Posterior vena cava (tissue), 2 donors: Measurements from ENCODE around the gene C13orf42. TPM values are rescaled to one million over a fixed set of nuclear protein-coding genes. Genes with fewer than 3 reads are reported as not detected.
A peak's percentile ranks its signal among the peaks of the same experiment; 100 is the strongest.

ENCODE experiments used
- DNase-seq: peaks from one replicate; pipeline ENCODE4 v3.0.0-alpha.2; 2020; ENCODE audit warnings: low spot score
- intact Hi-C, 2 donors: fragments of 100-400 bp; cut with DNase I; formaldehyde crosslinking; loops; one replicate each; pipeline versions ENCODE4 v1.14.1 to v1.14.2; 2022 to 2023
- total RNA-seq, 2 donors: library from RNA; stranded (reverse); fragmentation: NEBNext Ultra II Directional; extraction: Animal tissue kit (Norgen Biotek cat#: 25700); gene quantifications; one replicate each; pipeline ENCODE4 v1.2.1, GENCODE V29; 2021
- donor health status: DM: yes; HTN: yes; CAD: no.
- donor health status: DM: yes; HTN: yes; CAD: no.

C13orf42 gene
- total RNA-seq, 2 donors from 2014 or later: not detected

- intact Hi-C loops: loop anchor here in 1 of 2 donors (2.0 kb wide), 1 partner anchor 65 kb away; no protein-coding TSS in a partner anchor
- DNase-seq: peak; percentile 96
Measured at GRCh38 chr13:51070005-51070649, 40.9 kb downstream of the C13orf42 start.

GRCh38 chr13:51068501-51068900 is 42.6 kb downstream of the C13orf42 start:
- no peak for DNase-seq
- intact Hi-C loops: no loop called here

GRCh38 chr13:51067706-51068105 is 43.4 kb downstream of the C13orf42 start:
- intact Hi-C loops: no loop called here
- no peak for DNase-seq

- intact Hi-C loops: no loop called here
- no peak for DNase-seq
Measured at GRCh38 chr13:51067210-51067701, 43.8 kb downstream of the C13orf42 start.

- intact Hi-C loops: no loop called here
- no peak for DNase-seq
Measured at GRCh38 chr13:51066091-51066831, 44.8 kb downstream of the C13orf42 start.

GRCh38 chr13:51065372-51066090 is 45.5 kb downstream of the C13orf42 start:
- DNase-seq: no peak
- intact Hi-C loops: no loop called here

- DNase-seq: no peak
- intact Hi-C loops: no loop called here
Measured at GRCh38 chr13:51064753-51065152, 46.3 kb downstream of the C13orf42 start.

- DNase-seq: no peak
- intact Hi-C loops: no loop called here
Measured at GRCh38 chr13:51063909-51064308, 47.2 kb downstream of the C13orf42 start.

GRCh38 chr13:51058461-51059167 is 52.5 kb downstream of the C13orf42 start:
- intact Hi-C loops: no loop called here
- DNase-seq: no peak

GRCh38 chr13:51057906-51058305 is 53.2 kb downstream of the C13orf42 start:
- no peak for DNase-seq
- intact Hi-C loops: no loop called here

- intact Hi-C loops: no loop called here
- DNase-seq: no peak
Measured at GRCh38 chr13:51057001-51057400, 54.1 kb downstream of the C13orf42 start.

- intact Hi-C loops: no loop called here
Measured at GRCh38 chr13:51052581-51052980, 58.5 kb downstream of the C13orf42 start.

GRCh38 chr13:51050021-51050830 is 60.8 kb downstream of the C13orf42 start:
- no peak for DNase-seq
- intact Hi-C loops: no loop called here

More at GRCh38 chr13:51052581-51052980, 58.5 kb downstream of the C13orf42 start:
- DNase-seq: no peak

- intact Hi-C loops: no loop called here
- DNase-seq: no peak
Measured at GRCh38 chr13:51048616-51049015, 62.5 kb downstream of the C13orf42 start.

- intact Hi-C loops: no loop called here
- DNase-seq: no peak
Measured at GRCh38 chr13:51048166-51048461, 63.0 kb downstream of the C13orf42 start.

- DNase-seq: no peak
- intact Hi-C loops: no loop called here
Measured at GRCh38 chr13:51047434-51048165, 63.5 kb downstream of the C13orf42 start.

- no peak for DNase-seq
- intact Hi-C loops: no loop called here
Measured at GRCh38 chr13:51045451-51045850, 65.6 kb downstream of the C13orf42 start.

- no peak for DNase-seq
- intact Hi-C loops: no loop called here
Measured at GRCh38 chr13:51044023-51044665, 66.9 kb downstream of the C13orf42 start.
